PC-9 (cell line): ENCODE data around the gene FKBP1A. TPM values are rescaled to one million over a fixed set of nuclear protein-coding genes. Genes with fewer than 3 reads are reported as not detected.

Experiments
- BruUV-seq: library from RNA; stranded (reverse); fragments of 400-500 nt; replicated peaks from 2 replicates; lab custom pipeline; 2021; lab: Mats Ljungman, UMichigan
- CTCF ChIA-PET: fragments of 300-600 bp; sonication (Branson Sonifier 250); formaldehyde crosslinking; loops from one replicate; lab custom pipeline; 2022; ENCODE audit warnings: antibody characterized with exemption; lab: Charles Lee
- POLR2A ChIA-PET: fragments of 300-600 bp; sonication (Branson Sonifier 250); formaldehyde crosslinking; loops from one replicate; lab custom pipeline; 2022; ENCODE audit warnings: antibody characterized with exemption; ENCODE audit not compliant: unreplicated experiment; lab: Charles Lee
- DNase-seq, 2 experiments: peaks; one replicate each; pipeline versions ENCODE4 v3.0.0 to v3.0.0-alpha.2; 2015 to 2022; ENCODE audit warnings: mixed read lengths in 1 of 2
- H2AFZ ChIP-seq: fragments of 200-600 bp; sonication (generic); 2 replicates; pipeline ENCODE4 v1.8.1; 2017; ENCODE audit warnings: antibody characterized with exemption
- H3F3A ChIP-seq: fragments of 200-600 bp; sonication (generic); 2 replicates; pipeline ENCODE4 v1.8.1; 2017; ENCODE audit warnings: antibody characterized with exemption, mild to moderate bottlenecking, low read depth; ENCODE audit not compliant: insufficient read depth
- H3K27ac ChIP-seq: fragments of 200-600 bp; sonication (generic); 2 replicates; pipeline ENCODE4 v1.6.1; 2016; ENCODE audit warnings: mixed run types
- H3K27me3 ChIP-seq: fragments of 200-600 bp; sonication (generic); 2 replicates; pipeline ENCODE4 v1.6.1; 2016; ENCODE audit warnings: low read depth, mixed run types; ENCODE audit not compliant: insufficient read depth
- H3K36me3 ChIP-seq: fragments of 200-600 bp; sonication (generic); 2 replicates; pipeline ENCODE4 v1.6.1; 2016; ENCODE audit warnings: low read depth, mixed run types
- H3K4me1 ChIP-seq: fragments of 200-600 bp; sonication (generic); replicated peaks from 2 replicates; pipeline ENCODE4 v1.6.1; 2016; ENCODE audit warnings: mixed run types; ENCODE audit not compliant: insufficient read depth
- H3K4me2 ChIP-seq: fragments of 200-600 bp; sonication (generic); 2 replicates; pipeline ENCODE4 v1.6.1; 2017; ENCODE audit warnings: mixed run types
- H3K4me3 ChIP-seq: fragments of 200-600 bp; sonication (generic); 2 replicates; pipeline ENCODE4 v1.6.1; 2016; ENCODE audit warnings: mixed run types
- H3K79me2 ChIP-seq: fragments of 200-600 bp; sonication (generic); 2 replicates; pipeline ENCODE4 v1.6.1; 2017; ENCODE audit warnings: low read depth, mixed run types
- H3K9me2 ChIP-seq: fragments of 200-600 bp; sonication (generic); 2 replicates; pipeline ENCODE4 v1.8.1; 2017; ENCODE audit warnings: mild to moderate bottlenecking; ENCODE audit not compliant: insufficient read depth
- H3K9me3 ChIP-seq: fragments of 200-600 bp; sonication (generic); 2 replicates; pipeline ENCODE4 v1.8.1; 2016; ENCODE audit warnings: low read depth; ENCODE audit not compliant: insufficient read depth
- H4K20me1 ChIP-seq: fragments of 200-600 bp; sonication (generic); 2 replicates; pipeline ENCODE4 v1.8.1; 2017; ENCODE audit not compliant: insufficient read depth
- EZH2 ChIP-seq: fragments of 200-600 bp; sonication (generic); IDR thresholded peaks from 2 replicates; pipeline ENCODE4 v1.8.0; 2017; ENCODE audit warnings: antibody characterized with exemption, low read depth
- intact Hi-C: fragments of 100-400 bp; cut with micrococcal nuclease; formaldehyde crosslinking; loops from one replicate; pipeline ENCODE4 v1.10.0; 2022; ENCODE audit not compliant: unreplicated experiment
- total RNA-seq: library from RNA; stranded (reverse); gene quantifications from 2 replicates; pipeline ENCODE4 v1.2.3, GENCODE V29; 2021
- TF ChIP-seq, protein P1 (sequence below): fragments of 200-600 bp; sonication (generic); conservative IDR thresholded peaks from 2 replicates; pipeline ENCODE4 v1.6.1; 2017; ENCODE audit warnings: mixed run types, antibody characterized with exemption, mild to moderate bottlenecking, moderate library complexity

FKBP1A gene
- total RNA-seq, 1 experiment from 2014 or later = 320 TPM

DNA sequence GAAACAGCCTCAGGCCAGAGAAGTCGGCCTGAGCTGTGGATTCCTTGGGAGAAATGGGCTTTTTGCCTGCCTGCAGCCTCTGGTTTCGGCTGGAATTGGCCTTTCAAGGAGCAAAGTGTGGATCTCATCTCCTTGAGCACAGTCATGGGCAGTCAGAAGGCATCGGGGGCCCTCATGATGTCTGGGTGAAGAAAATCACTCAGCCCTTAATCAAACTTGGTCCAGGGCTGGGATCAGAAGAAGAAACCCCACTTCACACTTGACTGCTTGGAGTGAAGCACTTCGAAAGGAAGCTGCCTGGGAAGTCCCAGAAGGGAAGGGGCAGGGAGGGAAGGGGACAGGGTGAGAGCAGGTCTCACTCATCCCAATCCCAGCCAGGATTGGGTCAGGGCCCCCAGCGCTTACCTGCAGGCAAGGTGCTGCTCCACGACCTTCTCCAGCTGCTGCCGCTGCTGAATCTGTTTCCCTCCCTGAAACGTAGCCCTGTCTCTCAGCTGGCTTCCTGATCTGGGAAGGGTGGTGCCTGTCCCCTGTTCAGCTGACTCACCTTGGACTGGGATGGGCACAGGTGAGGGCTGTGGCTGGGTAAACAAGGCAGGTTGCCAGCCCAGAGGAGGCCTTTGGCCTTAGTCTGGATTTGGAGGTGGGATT lies 64.0 kb downstream of the FKBP1A start, which contains the start of gene SDCBP2:
Gene SDCBP2 (minus strand): TSS at position 460 of the 651 bp plus-strand sequence. CDS start 8,723 bp downstream, outside the sequence.
- TSS peak; percentile 15 for BruUV-seq
- Histone ChIP-seq H3K4me2 (peak within 1 kb of the TSS; percentile 79), H2AFZ (no peak within 1 kb of the TSS), H3K79me2 (peaks cover 65% of the 10 kb centered on the region), H3K27me3 (no peaks in the 10 kb centered on the region), H3K27ac (peak within 1 kb of the TSS; percentile 79), H3K9me3 (no peaks in the 10 kb centered on the region), H3K9me2 (no peaks in the 10 kb centered on the region), H3K36me3 (peaks cover 19% of the 10 kb centered on the region; the same call in 1 of the 2 replicates), H4K20me1 (peaks cover 5% of the 10 kb centered on the region; the same call in 1 of the 2 replicates), H3F3A (peaks cover 30% of the 10 kb centered on the region; the same call in 1 of the 2 replicates), H3K4me3 (peak within 1 kb of the TSS; percentile 41), H3K4me1 (peaks cover 53% of the 10 kb centered on the region)
- CTCF ChIA-PET = interaction anchor here (0.5 to 1.0 kb wide), 2 partner anchors 49 to 510 kb away, joined by 3 to 6 read pairs; no protein-coding TSS in a partner anchor
- intact Hi-C loops = loop anchor here (1.0 to 10.0 kb wide), 6 partner anchors 48 to 476 kb away; no protein-coding TSS in a partner anchor
- DNase-seq = peak; percentile 92 to 93
- POLR2A ChIA-PET = interaction anchor here (0.6 kb wide), 1 partner anchor 87 kb away, joined by 4 read pairs; no protein-coding TSS in a partner anchor
- no peak for TF ChIP-seq EZH2
- TF ChIP-seq, protein P1, sequence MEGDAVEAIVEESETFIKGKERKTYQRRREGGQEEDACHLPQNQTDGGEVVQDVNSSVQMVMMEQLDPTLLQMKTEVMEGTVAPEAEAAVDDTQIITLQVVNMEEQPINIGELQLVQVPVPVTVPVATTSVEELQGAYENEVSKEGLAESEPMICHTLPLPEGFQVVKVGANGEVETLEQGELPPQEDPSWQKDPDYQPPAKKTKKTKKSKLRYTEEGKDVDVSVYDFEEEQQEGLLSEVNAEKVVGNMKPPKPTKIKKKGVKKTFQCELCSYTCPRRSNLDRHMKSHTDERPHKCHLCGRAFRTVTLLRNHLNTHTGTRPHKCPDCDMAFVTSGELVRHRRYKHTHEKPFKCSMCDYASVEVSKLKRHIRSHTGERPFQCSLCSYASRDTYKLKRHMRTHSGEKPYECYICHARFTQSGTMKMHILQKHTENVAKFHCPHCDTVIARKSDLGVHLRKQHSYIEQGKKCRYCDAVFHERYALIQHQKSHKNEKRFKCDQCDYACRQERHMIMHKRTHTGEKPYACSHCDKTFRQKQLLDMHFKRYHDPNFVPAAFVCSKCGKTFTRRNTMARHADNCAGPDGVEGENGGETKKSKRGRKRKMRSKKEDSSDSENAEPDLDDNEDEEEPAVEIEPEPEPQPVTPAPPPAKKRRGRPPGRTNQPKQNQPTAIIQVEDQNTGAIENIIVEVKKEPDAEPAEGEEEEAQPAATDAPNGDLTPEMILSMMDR = no peak

DNA sequence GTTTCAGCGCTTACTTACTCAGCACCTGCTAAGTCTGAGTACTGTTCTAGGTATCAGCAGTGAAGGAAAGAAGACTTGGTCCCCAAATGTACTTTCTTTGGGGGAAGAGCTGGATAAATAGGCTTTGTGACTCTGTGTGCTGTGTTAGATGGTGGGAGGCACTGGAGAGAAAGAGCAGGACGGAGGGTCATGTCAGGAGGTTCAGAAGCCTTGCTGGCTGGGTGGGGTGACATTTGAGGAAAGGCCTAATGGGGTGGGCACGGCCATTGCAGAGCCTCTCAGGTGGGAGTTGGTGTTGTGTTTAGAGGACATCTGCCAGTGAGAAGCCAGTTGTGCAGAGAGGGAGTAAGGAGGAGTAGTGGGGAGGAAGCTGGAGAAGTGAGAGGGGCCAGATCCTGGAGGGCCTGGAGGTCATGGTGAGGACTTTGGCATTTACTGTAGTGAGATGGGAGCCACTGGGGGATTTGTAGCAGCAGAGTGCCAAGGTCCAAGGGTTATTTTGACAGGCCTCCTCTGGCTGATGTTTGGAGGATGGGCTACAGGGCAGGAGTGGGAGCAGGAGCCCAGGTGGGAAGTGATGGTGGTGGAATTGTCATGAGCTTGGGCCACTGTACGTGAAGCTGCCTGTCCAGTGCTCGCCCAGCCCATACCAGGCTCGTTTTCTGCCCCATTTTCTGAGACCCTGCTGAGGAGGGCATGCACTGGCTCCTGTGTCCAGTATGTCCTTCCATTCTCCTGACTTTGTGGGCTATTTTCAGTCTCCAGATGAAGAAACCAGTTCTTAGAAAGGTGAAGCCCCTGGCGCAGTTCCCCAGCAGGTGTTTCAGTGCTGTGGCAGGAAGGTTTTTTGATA lies 64.8 kb downstream of the FKBP1A start:
- no peak overlapping the region for H2AFZ ChIP-seq
- H4K20me1 ChIP-seq = peaks cover 5% of the 10 kb centered on the region; the same call in 1 of the 2 replicates
- peak in 1 of 2 experiments; percentile 43 for DNase-seq
- peak overlapping the region; percentile 79 for H3K4me2 ChIP-seq
- peak overlapping the region; percentile 79 for H3K27ac ChIP-seq
- peaks cover 53% of the 10 kb centered on the region for H3K4me1 ChIP-seq
- H3F3A ChIP-seq = peaks cover 30% of the 10 kb centered on the region; the same call in 1 of the 2 replicates
- intact Hi-C loops = loop anchor here (2.0 to 10.0 kb wide), 5 partner anchors 49 to 477 kb away; no protein-coding TSS in a partner anchor
- no peaks in the 10 kb centered on the region for H3K9me3 ChIP-seq
- no peaks in the 10 kb centered on the region for H3K27me3 ChIP-seq
- no TSS peak for BruUV-seq
- H3K36me3 ChIP-seq = peaks cover 12% of the 10 kb centered on the region; the same call in 1 of the 2 replicates
- peak overlapping the region; percentile 41; the same call in 1 of the 2 replicates for H3K4me3 ChIP-seq
- POLR2A ChIA-PET = interaction anchor here (0.5 kb wide), 1 partner anchor 54 kb away, joined by 9 read pairs; no protein-coding TSS in a partner anchor
- H3K79me2 ChIP-seq = peaks cover 64% of the 10 kb centered on the region
- H3K9me2 ChIP-seq = no peaks in the 10 kb centered on the region
- TF ChIP-seq, protein P1 = no peak
- TF ChIP-seq EZH2 = no peak
- CTCF ChIA-PET = no interaction called here

DNA sequence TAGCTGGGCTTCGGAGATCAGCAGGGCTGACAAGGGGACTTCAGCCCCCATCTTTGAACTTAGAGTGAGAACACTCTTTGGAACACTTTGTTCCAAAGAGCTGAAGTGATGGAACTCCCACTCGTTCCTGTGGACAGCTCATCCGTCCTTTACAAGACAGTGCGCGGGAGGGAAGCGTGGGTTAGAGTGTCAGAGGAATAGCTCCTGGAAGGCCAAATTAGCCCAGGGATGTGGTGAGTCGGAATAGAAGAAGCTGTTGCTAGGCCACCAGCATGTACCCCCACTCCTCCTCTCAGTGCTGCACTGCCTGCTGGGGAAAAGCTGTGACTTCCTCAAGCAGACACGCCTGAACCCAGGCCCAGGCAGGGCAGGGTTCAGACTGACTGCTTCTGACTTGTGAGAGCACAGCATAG lies 65.6 kb downstream of the FKBP1A start:
- Histone ChIP-seq H3K4me3 (no peak overlapping the region), H3K4me1 (peaks cover 53% of the 10 kb centered on the region), H4K20me1 (peaks cover 5% of the 10 kb centered on the region; the same call in 1 of the 2 replicates), H3K9me2 (no peaks in the 10 kb centered on the region), H3K36me3 (peaks cover 8% of the 10 kb centered on the region; the same call in 1 of the 2 replicates), H3K9me3 (no peaks in the 10 kb centered on the region), H3K27me3 (no peaks in the 10 kb centered on the region), H2AFZ (no peak overlapping the region), H3K27ac (peak overlapping the region; percentile 79), H3K79me2 (peaks cover 64% of the 10 kb centered on the region), H3K4me2 (peak overlapping the region; percentile 79), H3F3A (peaks cover 30% of the 10 kb centered on the region; the same call in 1 of the 2 replicates)
- DNase-seq = no peak
- ChIA-PET CTCF (no interaction called here), POLR2A (no interaction called here)
- no TSS peak for BruUV-seq
- TF ChIP-seq EZH2 = no peak
- TF ChIP-seq, protein P1 = no peak
- intact Hi-C loops = loop anchor here (5.0 to 10.0 kb wide), 4 partner anchors 50 to 478 kb away; no protein-coding TSS in a partner anchor
